HG03196 (cell line): ENCODE data around the gene ZDHHC5.

Source experiments
- ATAC-seq: cut with Tn5 transposase; IDR thresholded peaks from one replicate; pipeline ENCODE4 v1.9.1; 2021; ENCODE audit not compliant: unreplicated experiment

Gene ZDHHC5

DNA sequence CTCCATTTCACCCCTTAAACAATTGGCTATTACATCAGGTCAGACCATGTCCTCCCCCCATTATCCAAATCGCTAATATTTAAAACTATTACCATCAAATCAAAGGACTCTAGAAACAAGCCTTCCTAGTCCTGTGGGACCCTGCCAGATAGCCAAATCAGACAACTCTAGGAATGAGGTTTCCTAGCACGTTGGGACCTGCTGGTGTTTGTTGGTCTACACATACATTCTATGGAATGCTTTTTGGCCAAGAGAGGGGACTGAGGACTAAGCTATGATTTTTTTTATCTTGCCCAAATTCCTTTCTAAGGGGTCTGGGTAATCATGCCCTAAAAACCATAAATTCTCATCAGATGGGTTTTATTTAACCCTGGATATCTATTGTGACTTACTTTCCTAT lies 59.3 kb downstream of the ZDHHC5 start:
- ATAC-seq: no peak

DNA sequence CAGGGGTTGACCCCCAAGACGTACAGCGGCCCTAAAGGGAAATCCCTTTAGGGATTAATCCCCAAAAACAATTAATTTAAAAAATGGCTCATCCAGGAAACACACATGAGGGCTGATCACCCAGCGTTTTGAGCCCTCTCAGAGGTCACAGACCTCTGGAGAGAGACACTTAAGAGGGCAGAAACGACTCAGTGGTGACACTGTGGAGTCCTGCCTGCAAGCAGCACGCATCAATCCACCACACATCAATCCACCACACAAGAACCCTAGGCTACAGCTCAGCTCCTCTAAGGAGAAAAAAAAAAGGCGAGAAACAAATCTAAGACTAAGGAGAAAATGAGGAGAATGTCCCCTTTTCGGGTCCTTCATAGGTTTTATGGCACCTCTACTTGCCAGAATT lies 60.9 kb downstream of the ZDHHC5 start:
- ATAC-seq: no peak

- ATAC-seq: no peak
Observed at GRCh38 chr11:57729479-57729878, 61.6 kb downstream of the ZDHHC5 start.

GRCh38 chr11:57732661-57733060 lies 64.7 kb downstream of the ZDHHC5 start:
- no peak for ATAC-seq

DNA sequence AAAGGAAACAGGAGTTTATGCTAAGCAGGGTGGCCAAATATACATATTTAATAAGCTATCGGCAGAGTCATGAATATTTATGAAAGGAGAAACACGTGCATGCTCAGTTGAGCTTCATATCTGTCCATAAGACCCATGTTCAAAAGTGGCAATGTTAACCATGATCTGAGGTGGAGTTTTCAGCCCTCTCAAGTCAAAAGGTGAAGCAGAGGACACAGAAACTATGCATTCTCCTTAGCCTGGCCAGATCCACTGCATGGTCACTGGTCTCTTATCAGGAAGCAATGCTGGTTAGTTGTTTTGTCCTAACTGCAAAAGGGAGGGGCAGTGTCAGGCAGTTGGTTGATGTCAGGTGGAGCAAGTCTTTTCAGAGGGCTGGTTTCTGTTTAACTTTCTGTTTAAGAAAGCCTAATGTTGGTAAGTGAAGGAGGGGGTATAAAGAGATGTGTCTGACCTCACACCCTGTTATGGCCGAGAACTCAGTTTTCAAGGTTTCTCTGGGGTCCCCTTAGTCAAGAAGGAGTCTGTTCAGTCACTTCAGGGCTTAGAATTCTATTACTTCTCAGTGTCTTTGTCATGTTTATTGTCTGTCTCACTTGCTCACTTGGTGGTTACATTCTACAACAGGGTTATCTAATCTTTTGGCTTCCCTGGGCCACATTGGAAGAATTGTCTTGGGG lies 67.8 kb downstream of the ZDHHC5 start:
- ATAC-seq: no peak

DNA sequence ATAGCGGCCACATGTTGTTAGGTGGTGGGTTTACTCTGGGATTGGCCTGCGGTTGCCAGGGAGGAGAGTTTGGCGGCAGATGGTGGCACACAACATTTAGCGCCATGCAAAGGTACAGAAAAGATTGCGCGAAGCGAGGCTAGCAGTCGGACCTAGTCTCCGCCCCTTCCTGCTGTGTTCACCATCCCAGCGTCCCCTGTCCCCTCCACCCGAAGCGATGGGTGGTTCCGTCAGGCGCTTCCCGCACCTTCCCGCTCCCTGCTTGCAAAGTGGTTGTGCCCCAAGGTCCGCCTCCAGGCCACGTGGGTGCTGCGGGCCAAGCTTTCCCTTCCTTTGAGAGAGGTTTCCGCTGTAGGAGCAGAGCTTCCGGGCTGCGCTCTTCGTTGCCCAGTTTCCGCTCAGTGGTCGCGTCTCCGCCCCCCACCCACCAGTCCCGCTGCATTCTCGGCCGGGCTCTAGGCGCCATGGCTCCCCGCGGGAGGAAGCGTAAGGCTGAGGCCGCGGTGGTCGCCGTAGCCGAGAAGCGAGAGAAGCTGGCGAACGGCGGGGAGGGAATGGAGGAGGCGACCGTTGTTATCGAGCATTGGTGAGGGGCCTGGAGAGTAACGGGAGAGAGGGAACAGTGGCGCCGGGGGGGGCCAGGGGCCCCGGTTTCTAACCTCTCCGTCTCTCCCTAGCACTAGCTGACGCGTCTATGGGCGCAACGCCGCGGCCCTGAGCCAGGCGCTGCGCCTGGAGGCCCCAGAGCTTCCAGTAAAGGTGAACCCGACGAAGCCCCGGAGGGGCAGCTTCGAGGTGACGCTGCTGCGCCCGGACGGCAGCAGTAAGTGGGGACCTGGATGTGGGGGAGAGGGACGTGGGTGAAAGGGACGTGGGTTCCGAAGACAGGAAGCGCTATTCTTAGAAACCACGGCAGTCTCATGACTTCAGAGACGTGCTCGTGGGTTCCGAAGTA lies 73.5 kb downstream of the ZDHHC5 start, which contains the start of gene SELENOH:
Gene SELENOH (plus strand): TSS at position 360 of the 955 bp plus-strand sequence. CDS start 105 bp downstream, at position 465.
- ATAC-seq: peak; percentile 86

DNA sequence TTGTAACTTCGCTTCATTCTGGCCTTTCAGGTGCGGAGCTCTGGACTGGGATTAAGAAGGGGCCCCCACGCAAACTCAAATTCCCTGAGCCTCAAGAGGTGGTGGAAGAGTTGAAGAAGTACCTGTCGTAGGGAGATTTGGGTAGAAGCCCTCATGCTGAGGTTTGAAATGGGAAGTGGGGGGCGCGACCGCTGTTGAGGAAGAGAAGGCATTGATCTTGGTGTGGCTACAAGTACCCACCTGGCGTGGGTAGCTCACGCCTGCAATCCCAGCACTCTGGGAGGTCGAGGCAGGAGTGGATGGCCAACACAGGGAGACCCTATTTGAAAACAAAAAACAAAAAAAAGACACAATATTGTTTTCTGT lies 74.2 kb downstream of the ZDHHC5 start:
- no peak for ATAC-seq

- no peak for ATAC-seq
Observed at GRCh38 chr11:57744357-57744756, 76.4 kb downstream of the ZDHHC5 start.

DNA sequence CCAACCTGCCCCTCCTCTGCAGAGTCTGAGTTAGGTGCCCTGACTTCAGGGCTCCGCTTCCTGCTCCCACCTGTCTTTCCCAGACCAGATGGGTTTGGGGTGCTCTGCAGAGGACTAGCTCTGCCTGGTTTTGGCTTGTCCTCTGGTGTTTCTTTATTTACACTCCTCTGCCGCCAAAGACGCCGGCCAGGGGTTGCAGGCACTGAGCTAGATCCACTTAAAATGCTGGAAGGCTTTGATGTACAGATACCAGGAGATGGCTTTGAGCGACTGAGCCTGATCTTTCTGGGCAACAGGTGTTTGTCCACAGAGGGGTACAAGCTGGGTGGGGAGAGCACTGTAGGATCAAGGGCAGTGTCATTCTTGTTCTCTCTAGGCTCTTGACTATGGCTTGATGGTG lies 77.3 kb downstream of the ZDHHC5 start:
- ATAC-seq: no peak

- ATAC-seq: no peak
Observed at GRCh38 chr11:57746920-57747319, 79.0 kb downstream of the ZDHHC5 start.
